ENCODE data around the gene PLOD1.

PLOD1 gene

GRCh38 chr1:12010746-12011570 lies 76.4 kb downstream of the PLOD1 start:
- H3K18ac ChIP-seq (ENCODE audit: low read length), result no peak overlapping the region
- no peak overlapping the region for H3K23ac ChIP-seq (ENCODE audit: low read depth, low read length, poor library complexity)
- H3K36me3 ChIP-seq (replicated peaks in 1 of 2; ENCODE audit: control insufficient read depth in 2 of 2, insufficient read depth in 2 of 2, low read length in 2 of 2), result peaks cover 49 to 63% of the 10 kb centered on the region in 2 donors
- H3K27me3 ChIP-seq (ENCODE audit: control insufficient read depth in 3 of 3, insufficient read depth in 3 of 3, low read depth in 1 of 3, low read length in 3 of 3), result no peaks in the 10 kb centered on the region
- H3K9ac ChIP-seq (ENCODE audit: low read depth, low read length, poor library complexity), result peak overlapping the region; percentile 30
- no peak overlapping the region for H3K4ac ChIP-seq (ENCODE audit: low read length)
- H2BK120ac ChIP-seq (ENCODE audit: low read depth, low read length), result no peak overlapping the region
- no peak for DNase-seq (ENCODE audit: low spot score)
- H2BK15ac ChIP-seq (ENCODE audit: low read length), result no peak overlapping the region
- H3K14ac ChIP-seq (ENCODE audit: low read length), result no peak overlapping the region
- no peak overlapping the region for H2AFZ ChIP-seq (ENCODE audit: low read length)
- no peak overlapping the region for H4K8ac ChIP-seq (ENCODE audit: low read depth, low read length)
- H3K4me2 ChIP-seq (ENCODE audit: insufficient read depth, low read length, poor library complexity, severe bottlenecking), result no peak overlapping the region
- no peak overlapping the region for H2BK5ac ChIP-seq (ENCODE audit: low read length)
- WGBS, 2 donors (ENCODE audit: extremely low coverage in 2 of 2, insufficient read length in 2 of 2, insufficient replicate concordance in 1 of 2), result no CpG with 5 or more reads among the region's 16 CpGs
- H4K91ac ChIP-seq (ENCODE audit: low read depth, low read length, poor library complexity), result no peak overlapping the region
- peaks cover 0 to 10% of the 10 kb centered on the region in 2 donors for H3K9me3 ChIP-seq (replicated peaks in 1 of 2; ENCODE audit: control insufficient read depth in 2 of 2, insufficient read depth in 1 of 2, low read depth in 1 of 2, low read length in 2 of 2)
- H3K4me1 ChIP-seq (ENCODE audit: control insufficient read depth in 2 of 2, insufficient read depth in 1 of 2, low read depth in 1 of 2, low read length in 2 of 2), result peaks cover 2 to 9% of the 10 kb centered on the region in 2 donors
- H3K79me1 ChIP-seq (ENCODE audit: low read depth, low read length), result peaks cover 4% of the 10 kb centered on the region
- H3K4me3 ChIP-seq (ENCODE audit: low read length in 2 of 2), result no peak overlapping the region
- no peak overlapping the region for H3K27ac ChIP-seq (replicated peaks; ENCODE audit: low read length)
- H2BK12ac ChIP-seq (ENCODE audit: low read length), result no peak overlapping the region
- no peak overlapping the region for H2AK5ac ChIP-seq (ENCODE audit: low read depth, low read length)

- DNase-seq (ENCODE audit: low spot score), result no peak
- no peak overlapping the region for H2AK5ac ChIP-seq (ENCODE audit: low read depth, low read length)
- H4K91ac ChIP-seq (ENCODE audit: low read depth, low read length, poor library complexity), result no peak overlapping the region
- H3K36me3 ChIP-seq (replicated peaks in 1 of 2; ENCODE audit: control insufficient read depth in 2 of 2, insufficient read depth in 2 of 2, low read length in 2 of 2), result peaks cover 41 to 52% of the 10 kb centered on the region in 2 donors
- H3K27me3 ChIP-seq (ENCODE audit: control insufficient read depth in 3 of 3, insufficient read depth in 3 of 3, low read depth in 1 of 3, low read length in 3 of 3), result no peaks in the 10 kb centered on the region
- peaks cover 0 to 7% of the 10 kb centered on the region in 2 donors for H3K9me3 ChIP-seq (replicated peaks in 1 of 2; ENCODE audit: control insufficient read depth in 2 of 2, insufficient read depth in 1 of 2, low read depth in 1 of 2, low read length in 2 of 2)
- H2BK120ac ChIP-seq (ENCODE audit: low read depth, low read length), result no peak overlapping the region
- H2BK15ac ChIP-seq (ENCODE audit: low read length), result no peak overlapping the region
- peaks cover 3% of the 10 kb centered on the region for H3K79me1 ChIP-seq (ENCODE audit: low read depth, low read length)
- no peak overlapping the region for H3K4me3 ChIP-seq (ENCODE audit: low read length in 2 of 2)
- no peak overlapping the region for H4K8ac ChIP-seq (ENCODE audit: low read depth, low read length)
- no peak overlapping the region for H3K4me2 ChIP-seq (ENCODE audit: insufficient read depth, low read length, poor library complexity, severe bottlenecking)
- H3K9ac ChIP-seq (ENCODE audit: low read depth, low read length, poor library complexity), result no peak overlapping the region
- H3K27ac ChIP-seq (replicated peaks; ENCODE audit: low read length), result no peak overlapping the region
- H2BK5ac ChIP-seq (ENCODE audit: low read length), result no peak overlapping the region
- H3K14ac ChIP-seq (ENCODE audit: low read length), result no peak overlapping the region
- H2AFZ ChIP-seq (ENCODE audit: low read length), result no peak overlapping the region
- H3K23ac ChIP-seq (ENCODE audit: low read depth, low read length, poor library complexity), result no peak overlapping the region
- no peaks in the 10 kb centered on the region for H3K4me1 ChIP-seq (ENCODE audit: control insufficient read depth in 2 of 2, insufficient read depth in 1 of 2, low read depth in 1 of 2, low read length in 2 of 2)
- no peak overlapping the region for H2BK12ac ChIP-seq (ENCODE audit: low read length)
- no CpG with 5 or more reads among the region's 4 CpGs for WGBS, 2 donors (ENCODE audit: extremely low coverage in 2 of 2, insufficient read length in 2 of 2, insufficient replicate concordance in 1 of 2)
- no peak overlapping the region for H3K4ac ChIP-seq (ENCODE audit: low read length)
- no peak overlapping the region for H3K18ac ChIP-seq (ENCODE audit: low read length)
These were observed 77.5 kb downstream of the PLOD1 start for GRCh38 chr1:12011998-12012397.

- no peak overlapping the region for H2AFZ ChIP-seq (ENCODE audit: low read length)
- H3K27me3 ChIP-seq (ENCODE audit: control insufficient read depth in 3 of 3, insufficient read depth in 3 of 3, low read depth in 1 of 3, low read length in 3 of 3), result no peaks in the 10 kb centered on the region
- H4K8ac ChIP-seq (ENCODE audit: low read depth, low read length), result no peak overlapping the region
- H3K23ac ChIP-seq (ENCODE audit: low read depth, low read length, poor library complexity), result no peak overlapping the region
- H3K14ac ChIP-seq (ENCODE audit: low read length), result no peak overlapping the region
- no peak overlapping the region for H3K4me2 ChIP-seq (ENCODE audit: insufficient read depth, low read length, poor library complexity, severe bottlenecking)
- no peak overlapping the region for H2AK5ac ChIP-seq (ENCODE audit: low read depth, low read length)
- no peak overlapping the region for H2BK5ac ChIP-seq (ENCODE audit: low read length)
- H2BK12ac ChIP-seq (ENCODE audit: low read length), result no peak overlapping the region
- no peaks in the 10 kb centered on the region for H3K4me1 ChIP-seq (ENCODE audit: control insufficient read depth in 2 of 2, insufficient read depth in 1 of 2, low read depth in 1 of 2, low read length in 2 of 2)
- peaks cover 0 to 5% of the 10 kb centered on the region in 2 donors for H3K9me3 ChIP-seq (replicated peaks in 1 of 2; ENCODE audit: control insufficient read depth in 2 of 2, insufficient read depth in 1 of 2, low read depth in 1 of 2, low read length in 2 of 2)
- no peak overlapping the region for H3K4me3 ChIP-seq (ENCODE audit: low read length in 2 of 2)
- H2BK15ac ChIP-seq (ENCODE audit: low read length), result no peak overlapping the region
- H3K9ac ChIP-seq (ENCODE audit: low read depth, low read length, poor library complexity), result no peak overlapping the region
- H3K4ac ChIP-seq (ENCODE audit: low read length), result no peak overlapping the region
- H3K36me3 ChIP-seq (replicated peaks in 1 of 2; ENCODE audit: control insufficient read depth in 2 of 2, insufficient read depth in 2 of 2, low read length in 2 of 2), result peaks cover 36 to 46% of the 10 kb centered on the region in 2 donors
- no peak for DNase-seq (ENCODE audit: low spot score)
- H3K18ac ChIP-seq (ENCODE audit: low read length), result no peak overlapping the region
- no peak overlapping the region for H3K27ac ChIP-seq (replicated peaks; ENCODE audit: low read length)
- H2BK120ac ChIP-seq (ENCODE audit: low read depth, low read length), result no peak overlapping the region
- no peaks in the 10 kb centered on the region for H3K79me1 ChIP-seq (ENCODE audit: low read depth, low read length)
- no CpG with 5 or more reads among the region's 8 CpGs for WGBS, 2 donors (ENCODE audit: extremely low coverage in 2 of 2, insufficient read length in 2 of 2, insufficient replicate concordance in 1 of 2)
- no peak overlapping the region for H4K91ac ChIP-seq (ENCODE audit: low read depth, low read length, poor library complexity)
These were observed 78.2 kb downstream of the PLOD1 start for GRCh38 chr1:12012560-12013316.

Data from neuronal stem cell (in vitro differentiated cells).